Cortex of kidney (tissue), 1 donor: Measurements from ENCODE around the gene CHRNA10.
"Not testable (repeated sequence)": the region's sequence is repeated elsewhere in the genome, so short reads cannot be mapped to it uniquely, and the experiment has no call there.

Experiments used
- DNase-seq: peaks from one replicate; lab custom pipeline; 2025; lab: John Stamatoyannopoulos, UW

Gene CHRNA10

GRCh38 chr11:3664032-3664630 lies 7.1 kb downstream of the CHRNA10 start:
- no peak for DNase-seq

- DNase-seq = no peak
Measured at GRCh38 chr11:3662856-3663255, 8.3 kb downstream of the CHRNA10 start.

- no peak for DNase-seq
Measured at GRCh38 chr11:3660960-3661359, 10.2 kb downstream of the CHRNA10 start.

GRCh38 chr11:3659595-3660515 lies 11.3 kb downstream of the CHRNA10 start:
- DNase-seq = no peak

GRCh38 chr11:3658252-3658651 lies 12.9 kb downstream of the CHRNA10 start:
- DNase-seq = no peak

- DNase-seq = not testable (repeated sequence)
Measured at GRCh38 chr11:3657331-3657730, 13.9 kb downstream of the CHRNA10 start.

GRCh38 chr11:3655547-3655946 lies 15.6 kb downstream of the CHRNA10 start:
- DNase-seq = no peak

- not testable (repeated sequence) for DNase-seq
Measured at GRCh38 chr11:3652514-3652913, 18.7 kb downstream of the CHRNA10 start.

GRCh38 chr11:3649374-3649773 lies 21.8 kb downstream of the CHRNA10 start:
- not testable (repeated sequence) for DNase-seq

GRCh38 chr11:3648843-3649242 lies 22.3 kb downstream of the CHRNA10 start:
- DNase-seq = not testable (repeated sequence)

- no peak for DNase-seq
Measured at GRCh38 chr11:3645552-3645951, 25.6 kb downstream of the CHRNA10 start.

GRCh38 chr11:3644817-3645235 lies 26.4 kb downstream of the CHRNA10 start, which contains the start of gene ART1:
Gene ART1 (plus strand): TSS chr11:3645128. CDS start chr11:3659214, 14,086 bp downstream.
- no peak for DNase-seq

- DNase-seq = not testable (repeated sequence)
Measured at GRCh38 chr11:3643102-3643546, 28.1 kb downstream of the CHRNA10 start.

- peak; percentile 21 for DNase-seq
Measured at GRCh38 chr11:3642071-3642951, 28.9 kb downstream of the CHRNA10 start.

GRCh38 chr11:3641701-3642070 lies 29.5 kb downstream of the CHRNA10 start, which contains the start of gene ART5:
Gene ART5 (minus strand): TSS chr11:3641992. CDS start chr11:3641862, 130 bp downstream.
- DNase-seq = no peak

GRCh38 chr11:3641191-3641590 lies 30.0 kb downstream of the CHRNA10 start:
- no peak for DNase-seq

GRCh38 chr11:3639841-3640240 lies 31.3 kb downstream of the CHRNA10 start:
- no peak for DNase-seq

- DNase-seq = no peak
Measured at GRCh38 chr11:3638513-3638912, 32.7 kb downstream of the CHRNA10 start.

GRCh38 chr11:3637201-3637600 lies 34.0 kb downstream of the CHRNA10 start:
- DNase-seq = no peak

GRCh38 chr11:3635641-3636375 lies 35.4 kb downstream of the CHRNA10 start:
- DNase-seq = no peak

- DNase-seq = no peak
Measured at GRCh38 chr11:3632070-3632660, 39.0 kb downstream of the CHRNA10 start.
